Endothelial cell (in vitro differentiated cells): ENCODE data around the gene SERPINF2. TPM values are rescaled to one million over a fixed set of nuclear protein-coding genes. Genes with fewer than 3 reads are reported as not detected.

Experiments used
- DNase-seq: peaks from one replicate; pipeline ENCODE4 v3.0.0; 2021; ENCODE audit warnings: low spot score
- H3K27ac Mint-ChIP-seq: one replicate; pipeline ENCODE4 v1.8.0; 2021; ENCODE audit warnings: mixed read lengths, inconsistent platforms; ENCODE audit not compliant: unreplicated experiment
- H3K27me3 Mint-ChIP-seq: one replicate; pipeline ENCODE4 v1.8.0; 2021; ENCODE audit warnings: mild to moderate bottlenecking, moderate library complexity, mixed read lengths, inconsistent platforms; ENCODE audit not compliant: unreplicated experiment
- H3K36me3 Mint-ChIP-seq: one replicate; pipeline ENCODE4 v1.8.0; 2021; ENCODE audit warnings: mild to moderate bottlenecking, low read depth, mixed read lengths, inconsistent platforms; ENCODE audit not compliant: unreplicated experiment
- H3K4me1 Mint-ChIP-seq: one replicate; pipeline ENCODE4 v1.8.0; 2021; ENCODE audit warnings: mild to moderate bottlenecking, mixed read lengths, inconsistent platforms; ENCODE audit not compliant: unreplicated experiment
- H3K4me3 Mint-ChIP-seq: one replicate; pipeline ENCODE4 v1.8.0; 2021; ENCODE audit warnings: mild to moderate bottlenecking, mixed read lengths, inconsistent platforms; ENCODE audit not compliant: unreplicated experiment
- H3K9me3 Mint-ChIP-seq: one replicate; pipeline ENCODE4 v1.8.0; 2021; ENCODE audit warnings: mixed read lengths, inconsistent platforms; ENCODE audit not compliant: unreplicated experiment
- CTCF ChIP-seq: fragments of 200-600 bp; sonication (generic); IDR thresholded peaks from one replicate; pipeline ENCODE4 v1.5.0; 2021; ENCODE audit warnings: antibody characterized with exemption; ENCODE audit not compliant: unreplicated experiment
- total RNA-seq: library from RNA; stranded (reverse); fragmentation: NEBNext Ultra II Directional; extraction: Animal tissue kit (Norgen Biotek cat#: 25700); gene quantifications from one replicate; pipeline ENCODE4 v1.2.1, GENCODE V29; 2021; ENCODE audit not compliant: unreplicated experiment

Gene SERPINF2
- total RNA-seq, 1 donor from 2014 or later = 0.56 TPM

- H3K4me3 Mint-ChIP-seq = peak overlapping the region; percentile 59
Measured at GRCh38 chr17:1713160-1713877, 29.4 kb upstream of the SERPINF2 start.

GRCh38 chr17:1713878-1714426 lies 28.7 kb upstream of the SERPINF2 start:
- Mint-ChIP-seq H3K9me3 (no peaks in the 10 kb centered on the region), H3K4me3 (peak overlapping the region; percentile 93), H3K27me3 (peaks cover 14% of the 10 kb centered on the region), H3K36me3 (peaks cover 17% of the 10 kb centered on the region), H3K27ac (peak overlapping the region; percentile 70), H3K4me1 (peaks cover 26% of the 10 kb centered on the region)
- no peak for TF ChIP-seq CTCF
- DNase-seq = peak; percentile 56

More at GRCh38 chr17:1713160-1713877, 29.4 kb upstream of the SERPINF2 start:
- no peaks in the 10 kb centered on the region for H3K9me3 Mint-ChIP-seq
- H3K4me1 Mint-ChIP-seq = peaks cover 25% of the 10 kb centered on the region
- peaks cover 17% of the 10 kb centered on the region for H3K36me3 Mint-ChIP-seq
- H3K27me3 Mint-ChIP-seq = peaks cover 14% of the 10 kb centered on the region
- H3K27ac Mint-ChIP-seq = no peak overlapping the region
- TF ChIP-seq CTCF = no peak
- DNase-seq = no peak

GRCh38 chr17:1714427-1714979 lies 28.2 kb upstream of the SERPINF2 start:
- Mint-ChIP-seq H3K36me3 (peaks cover 17% of the 10 kb centered on the region), H3K27ac (peak overlapping the region; percentile 70), H3K9me3 (no peaks in the 10 kb centered on the region), H3K4me3 (peak overlapping the region; percentile 93), H3K27me3 (peaks cover 14% of the 10 kb centered on the region), H3K4me1 (peaks cover 26% of the 10 kb centered on the region)
- no peak for TF ChIP-seq CTCF
- DNase-seq = peak; percentile 90

- peak overlapping the region; percentile 93 for H3K4me3 Mint-ChIP-seq
- H3K36me3 Mint-ChIP-seq = peaks cover 17% of the 10 kb centered on the region
- H3K4me1 Mint-ChIP-seq = peaks cover 26% of the 10 kb centered on the region
- H3K27ac Mint-ChIP-seq = peak overlapping the region; percentile 36
- H3K9me3 Mint-ChIP-seq = no peaks in the 10 kb centered on the region
- peaks cover 16% of the 10 kb centered on the region for H3K27me3 Mint-ChIP-seq
- no peak for TF ChIP-seq CTCF
- DNase-seq = peak; percentile 49
Measured at GRCh38 chr17:1714980-1715802, 27.5 kb upstream of the SERPINF2 start.
